H9 (cell line): ENCODE measurements around the gene KRTAP12-4. TPM values are rescaled to one million over a fixed set of nuclear protein-coding genes. Genes with fewer than 3 reads are reported as not detected.

ENCODE experiments used
- DNase-seq: peaks from one replicate; pipeline ENCODE4 v3.0.0-alpha.2; 2017
- H2AFZ ChIP-seq: one replicate; pipeline ENCODE4 v1.6.1; 2013; ENCODE audit warnings: mild to moderate bottlenecking, low read length, control low read depth, moderate library complexity
- H2AK5ac ChIP-seq: 2 replicates; pipeline ENCODE4 v1.6.1; 2013; ENCODE audit warnings: low read length, control low read depth, mixed read lengths; ENCODE audit not compliant: insufficient read length
- H2BK120ac ChIP-seq: one replicate; pipeline ENCODE4 v1.6.1; 2013; ENCODE audit warnings: low read depth, mild to moderate bottlenecking, low read length, control low read depth, inconsistent platforms; ENCODE audit not compliant: poor library complexity, severe bottlenecking
- H2BK12ac ChIP-seq: 2 replicates; pipeline ENCODE4 v1.6.1; 2013; ENCODE audit warnings: low read length, control low read depth, mixed read lengths, low read depth; ENCODE audit not compliant: insufficient read length
- H2BK15ac ChIP-seq: 2 replicates; pipeline ENCODE4 v1.6.1; 2013; ENCODE audit warnings: low read depth, low read length, control low read depth
- H2BK20ac ChIP-seq: one replicate; pipeline ENCODE4 v1.6.1; 2013; ENCODE audit warnings: low read depth, mild to moderate bottlenecking, low read length, control low read depth, inconsistent platforms; ENCODE audit not compliant: poor library complexity, severe bottlenecking
- H2BK5ac ChIP-seq: 2 replicates; pipeline ENCODE4 v1.6.1; 2013; ENCODE audit warnings: low read length, control low read depth, mixed read lengths; ENCODE audit not compliant: insufficient read length
- H3K14ac ChIP-seq: 2 replicates; pipeline ENCODE4 v1.6.1; 2013; ENCODE audit warnings: low read length, control low read depth; ENCODE audit not compliant: insufficient read depth
- H3K18ac ChIP-seq: 2 replicates; pipeline ENCODE4 v1.6.1; 2013; ENCODE audit warnings: low read depth, mild to moderate bottlenecking, mixed read lengths, low read length, control low read depth; ENCODE audit not compliant: insufficient read length
- H3K23ac ChIP-seq: 2 replicates; pipeline ENCODE4 v1.6.1; 2013; ENCODE audit warnings: low read length, control low read depth, mixed read lengths, low read depth; ENCODE audit not compliant: insufficient read length
- H3K23me2 ChIP-seq: 2 replicates; pipeline ENCODE4 v1.6.1; 2013; ENCODE audit warnings: low read depth, mild to moderate bottlenecking, mixed read lengths, low read length, control low read depth; ENCODE audit not compliant: insufficient read length, poor library complexity, severe bottlenecking
- H3K27ac ChIP-seq: 2 replicates; pipeline ENCODE4 v1.5.1; 2013; ENCODE audit warnings: low read length, control low read depth, mixed read lengths, low read depth; ENCODE audit not compliant: insufficient read length
- H3K27me3 ChIP-seq: 2 replicates; pipeline ENCODE4 v1.6.1; 2013; ENCODE audit warnings: low read length, control low read depth, inconsistent platforms; ENCODE audit not compliant: insufficient read depth
- H3K4ac ChIP-seq: 2 replicates; pipeline ENCODE4 v1.6.1; 2013; ENCODE audit warnings: low read depth, mild to moderate bottlenecking, control low read depth, inconsistent platforms, low read length, moderate library complexity
- H3K4me1 ChIP-seq: 2 replicates; pipeline ENCODE4 v1.6.1; 2013; ENCODE audit warnings: low read length, control low read depth, inconsistent platforms; ENCODE audit not compliant: insufficient read depth
- H3K4me2 ChIP-seq: 2 replicates; pipeline ENCODE4 v1.6.1; 2013; ENCODE audit warnings: low read length, control low read depth, mixed read lengths; ENCODE audit not compliant: insufficient read length, insufficient read depth
- H3K56ac ChIP-seq: 2 replicates; pipeline ENCODE4 v1.6.1; 2013; ENCODE audit warnings: low read depth, mild to moderate bottlenecking, mixed read lengths, low read length, control low read depth; ENCODE audit not compliant: insufficient read length
- H3K79me1 ChIP-seq: 2 replicates; pipeline ENCODE4 v1.6.1; 2013; ENCODE audit warnings: low read depth, mild to moderate bottlenecking, moderate library complexity, low read length, control low read depth, inconsistent platforms; ENCODE audit not compliant: insufficient read depth, poor library complexity, severe bottlenecking
- H3K79me2 ChIP-seq: 2 replicates; pipeline ENCODE4 v1.6.1; 2013; ENCODE audit warnings: low read length, control low read depth, inconsistent platforms; ENCODE audit not compliant: insufficient read depth
- H3K9ac ChIP-seq: 2 replicates; pipeline ENCODE4 v1.6.1; 2013; ENCODE audit warnings: low read length, control low read depth, mixed read lengths; ENCODE audit not compliant: insufficient read length; ENCODE audit errors: extremely low read depth
- H3K9me3 ChIP-seq: one replicate; pipeline ENCODE4 v1.6.1; 2013; ENCODE audit warnings: low read depth, low read length, inconsistent platforms; ENCODE audit not compliant: control insufficient read depth
- H3T11ph ChIP-seq: one replicate; pipeline ENCODE4 v1.6.1; 2013; ENCODE audit warnings: mild to moderate bottlenecking, low read length, control low read depth, inconsistent platforms
- H4K20me1 ChIP-seq: one replicate; pipeline ENCODE4 v1.6.1; 2013; ENCODE audit not compliant: control insufficient read depth, insufficient read length, insufficient read depth
- H4K5ac ChIP-seq: 2 replicates; pipeline ENCODE4 v1.6.1; 2013; ENCODE audit warnings: low read depth, mild to moderate bottlenecking, mixed read lengths, low read length, control low read depth; ENCODE audit not compliant: insufficient read length
- H4K8ac ChIP-seq: replicated peaks from 2 replicates; pipeline ENCODE4 v1.6.1; 2013; ENCODE audit warnings: low read length, control low read depth, mixed read lengths, low read depth; ENCODE audit not compliant: insufficient read length
- H4K91ac ChIP-seq: 2 replicates; pipeline ENCODE4 v1.6.1; 2013; ENCODE audit warnings: low read depth, mild to moderate bottlenecking, moderate library complexity, mixed read lengths, low read length, control low read depth; ENCODE audit not compliant: insufficient read length
- H3K27ac Mint-ChIP-seq, 3 experiments: 2 replicates in 2 of 3; 3 replicates in 1 of 3; pipeline ENCODE4 v1.8.0; 2020 to 2021; ENCODE audit warnings: mixed read lengths in 3 of 3, mild to moderate bottlenecking in 1 of 3, moderate library complexity in 1 of 3
- H3K27me3 Mint-ChIP-seq: 2 replicates; pipeline ENCODE4 v1.8.0; 2021; ENCODE audit warnings: low read depth, mild to moderate bottlenecking, moderate library complexity, mixed read lengths
- H3K36me3 Mint-ChIP-seq, 3 experiments: 2 replicates in 2 of 3; 3 replicates in 1 of 3; pipeline ENCODE4 v1.8.0; 2020 to 2021; ENCODE audit warnings: low read depth in 3 of 3, mixed read lengths in 3 of 3; ENCODE audit not compliant: insufficient read depth in 1 of 3
- H3K4me1 Mint-ChIP-seq, 2 experiments: 2 replicates each; pipeline ENCODE4 v1.8.0; 2020; ENCODE audit warnings: mixed read lengths in 2 of 2
- H3K4me3 Mint-ChIP-seq, 2 experiments: 2 replicates in 1 of 2; 3 replicates in 1 of 2; pipeline ENCODE4 v1.8.0; 2020 to 2021; ENCODE audit warnings: mild to moderate bottlenecking in 2 of 2, mixed read lengths in 2 of 2, moderate library complexity in 1 of 2
- H3K9me3 Mint-ChIP-seq, 2 experiments: 2 replicates in 1 of 2; 3 replicates in 1 of 2; pipeline ENCODE4 v1.8.0; 2020; ENCODE audit warnings: mild to moderate bottlenecking in 2 of 2, mixed read lengths in 2 of 2, moderate library complexity in 1 of 2
- CTCF ChIP-seq: fragments of 200-600 bp; sonication (generic); conservative IDR thresholded peaks from 3 replicates; pipeline ENCODE4 v1.8.0; 2021; ENCODE audit warnings: antibody characterized with exemption, mild to moderate bottlenecking
- WGBS: extraction: QIAGEN DNeasy Blood & Tissue Kit; methylation state at CpG from one replicate; pipeline ENCODE4 v1.1.7; 2013; ENCODE audit warnings: missing lambda C conversion rate, low lambda C conversion rate, mixed read lengths; ENCODE audit not compliant: insufficient read length; ENCODE audit errors: extremely low coverage; 5-methylcytosine and 5-hydroxymethylcytosine counted together
- total RNA-seq: library from RNA; stranded (reverse); gene quantifications from 2 replicates; pipeline ENCODE4 v1.2.1, GENCODE V29; 2021

Gene KRTAP12-4
- total RNA-seq, 1 experiment from 2014 or later = not detected

- DNase-seq = peak; percentile 19
- no peak overlapping the region for H4K8ac ChIP-seq
- H2AK5ac ChIP-seq = no peak overlapping the region
- H3K27me3 ChIP-seq = no peaks in the 10 kb centered on the region
- no peaks in the 10 kb centered on the region for H3K9me3 ChIP-seq
- no peaks in the 10 kb centered on the region for H4K20me1 ChIP-seq
- no peak for TF ChIP-seq CTCF
- H3T11ph ChIP-seq = no peak overlapping the region
- H4K5ac ChIP-seq = no peak overlapping the region
- H3K18ac ChIP-seq = no peak overlapping the region
- no peak overlapping the region for H3K9ac ChIP-seq
- H3K27me3 Mint-ChIP-seq = peaks cover 20% of the 10 kb centered on the region
- H3K79me2 ChIP-seq = no peaks in the 10 kb centered on the region
- H3K23me2 ChIP-seq = no peaks in the 10 kb centered on the region
- WGBS = no CpG with 5 or more reads among the region's 11 CpGs
- H3K4me3 Mint-ChIP-seq = no peak overlapping the region
- H3K4me1 ChIP-seq = peaks cover 5% of the 10 kb centered on the region; the same call in 1 of the 2 replicates
- no peak overlapping the region for H3K4me2 ChIP-seq
- peaks cover 8% of the 10 kb centered on the region in 2 experiments for H3K9me3 Mint-ChIP-seq
- no peak overlapping the region for H3K27ac Mint-ChIP-seq
- H3K23ac ChIP-seq = no peak overlapping the region
- H2BK120ac ChIP-seq = no peak overlapping the region
- H2BK15ac ChIP-seq = no peak overlapping the region
- no peak overlapping the region for H3K27ac ChIP-seq
- no peak overlapping the region for H2AFZ ChIP-seq
- H2BK12ac ChIP-seq = no peak overlapping the region
- no peak overlapping the region for H3K56ac ChIP-seq
- H3K14ac ChIP-seq = no peak overlapping the region
- H2BK20ac ChIP-seq = no peak overlapping the region
- no peak overlapping the region for H3K4ac ChIP-seq
- H4K91ac ChIP-seq = no peak overlapping the region
- H2BK5ac ChIP-seq = no peak overlapping the region
- H3K79me1 ChIP-seq = no peaks in the 10 kb centered on the region
- H3K36me3 Mint-ChIP-seq = peaks cover 0 to 5% (median 2%) of the 10 kb centered on the region in 3 experiments; a peak in 5 of 7 replicates
- peaks cover 28 to 29% of the 10 kb centered on the region in 2 experiments for H3K4me1 Mint-ChIP-seq
Observed at GRCh38 chr21:44687671-44688070, 33.2 kb upstream of the KRTAP12-4 start.
